Caco-2 (cell line): Measurements from ENCODE around the gene FREM3. TPM values are rescaled to one million over a fixed set of nuclear protein-coding genes. Genes with fewer than 3 reads are reported as not detected.
"Not testable (repeated sequence)": the region's sequence is repeated elsewhere in the genome, so short reads cannot be mapped to it uniquely, and the experiment has no call there.

Source experiments
- BruUV-seq: library from RNA; stranded (reverse); fragments of 400-500 nt; replicated peaks from 2 replicates; lab custom pipeline; 2021; lab: Mats Ljungman, UMichigan
- CTCF ChIA-PET: fragments of 300-600 bp; sonication (Branson Sonifier 250); formaldehyde crosslinking; loops from one replicate; lab custom pipeline; 2022; ENCODE audit warnings: antibody characterized with exemption; lab: Charles Lee
- POLR2A ChIA-PET: fragments of 300-600 bp; sonication (Branson Sonifier 250); formaldehyde crosslinking; loops from one replicate; lab custom pipeline; 2022; ENCODE audit warnings: antibody characterized with exemption; lab: Charles Lee
- DNase-seq, 2 experiments: peaks; one replicate each; pipeline versions ENCODE4 v3.0.0 to v3.0.0-alpha.2; 2020 to 2022
- H3K27me3 ChIP-seq: replicated peaks from 2 replicates; pipeline ENCODE4 v1.6.0; 2011; ENCODE audit warnings: low read length; ENCODE audit not compliant: control insufficient read depth, insufficient read depth
- H3K36me3 ChIP-seq: 2 replicates; pipeline ENCODE4 v1.5.1; 2011; ENCODE audit warnings: low read length; ENCODE audit not compliant: control insufficient read depth, insufficient read depth
- H3K4me1 ChIP-seq: fragments of 250-450 bp; sonication (Bioruptor Pico); 2 replicates; pipeline ENCODE4 v1.5.1; 2020; ENCODE audit warnings: mild to moderate bottlenecking
- H3K4me3 ChIP-seq: 2 replicates; pipeline ENCODE4 v1.5.1; 2011; ENCODE audit warnings: low read depth, mild to moderate bottlenecking, control low read depth, low read length
- H3K9me3 ChIP-seq: fragments of 250-450 bp; sonication (Bioruptor Pico); 2 replicates; pipeline ENCODE4 v1.5.1; 2020; ENCODE audit warnings: mild to moderate bottlenecking, moderate library complexity
- H3K27ac Mint-ChIP-seq: one replicate; pipeline ENCODE4 v1.8.0; 2022; ENCODE audit warnings: mixed read lengths; ENCODE audit not compliant: unreplicated experiment
- H3K27me3 Mint-ChIP-seq: one replicate; pipeline ENCODE4 v1.8.0; 2022; ENCODE audit warnings: mixed read lengths; ENCODE audit not compliant: insufficient read depth, unreplicated experiment
- H3K36me3 Mint-ChIP-seq: one replicate; pipeline ENCODE4 v1.8.0; 2022; ENCODE audit warnings: mild to moderate bottlenecking, mixed read lengths; ENCODE audit not compliant: insufficient read depth, unreplicated experiment
- H3K4me1 Mint-ChIP-seq: one replicate; pipeline ENCODE4 v1.8.0; 2022; ENCODE audit warnings: low read depth, mixed read lengths; ENCODE audit not compliant: unreplicated experiment
- H3K4me3 Mint-ChIP-seq: one replicate; pipeline ENCODE4 v1.8.0; 2022; ENCODE audit warnings: mild to moderate bottlenecking, moderate library complexity, mixed read lengths; ENCODE audit not compliant: unreplicated experiment
- H3K9me3 Mint-ChIP-seq: one replicate; pipeline ENCODE4 v1.8.0; 2022; ENCODE audit warnings: mixed read lengths; ENCODE audit not compliant: unreplicated experiment
- CTCF ChIP-seq, 2 experiments: fragments of 200-600 bp in 1 of 2; IDR thresholded peaks; 1 replicate in 1 of 2; 2 replicates in 1 of 2; pipeline versions ENCODE4 v1.5.1 to v1.8.0; 2011 to 2022; ENCODE audit warnings: antibody characterized with exemption in 1 of 2, control low read depth in 1 of 2, inconsistent platforms in 1 of 2, low read depth in 1 of 2, low read length in 1 of 2, mild to moderate bottlenecking in 1 of 2, moderate library complexity in 1 of 2; ENCODE audit not compliant: insufficient read depth in 1 of 2, severe bottlenecking in 1 of 2, unreplicated experiment in 1 of 2
- intact Hi-C: fragments of 100-400 bp; cut with micrococcal nuclease; formaldehyde crosslinking; loops from one replicate; pipeline ENCODE4 v1.10.0; 2022; ENCODE audit not compliant: unreplicated experiment
- total RNA-seq: library from RNA; stranded (reverse); gene quantifications from 2 replicates; pipeline ENCODE4 v1.2.3, GENCODE V29; 2022

Gene FREM3
- total RNA-seq, 1 experiment from 2014 or later, result not detected

GRCh38 chr4:143538979-143539669, 161.4 kb downstream of the FREM3 start:
- no peak for TF ChIP-seq CTCF (IDR thresholded peaks at IDR 0.05; ENCODE audit: insufficient read depth in 1 of 2, low read depth in 1 of 2, low read length in 1 of 2, severe bottlenecking in 1 of 2, unreplicated experiment in 1 of 2)
- Mint-ChIP-seq H3K4me1 (no peaks in the 10 kb centered on the region), H3K9me3 (no peaks in the 10 kb centered on the region), H3K36me3 (peaks cover 83% of the 10 kb centered on the region), H3K27ac (no peak overlapping the region), H3K4me3 (no peak overlapping the region), H3K27me3 (no peaks in the 10 kb centered on the region)
- Histone ChIP-seq H3K36me3 (no peaks in the 10 kb centered on the region), H3K27me3 (no peaks in the 10 kb centered on the region), H3K4me3 (no peak overlapping the region), H3K9me3 (peaks cover 4% of the 10 kb centered on the region; the same call in 1 of the 2 replicates), H3K4me1 (no peaks in the 10 kb centered on the region)
- intact Hi-C loops, result no loop called here
- DNase-seq, result no peak
- CTCF ChIA-PET, result no interaction called here
- BruUV-seq, result no TSS peak
- POLR2A ChIA-PET, result no interaction called here

GRCh38 chr4:143531788-143532491, 168.5 kb downstream of the FREM3 start:
- H3K9me3 Mint-ChIP-seq, result no peaks in the 10 kb centered on the region
- POLR2A ChIA-PET, result no interaction called here
- Histone ChIP-seq H3K27me3 (no peaks in the 10 kb centered on the region), H3K9me3 (no peaks in the 10 kb centered on the region), H3K4me3 (no peak overlapping the region), H3K4me1 (no peaks in the 10 kb centered on the region), H3K36me3 (no peaks in the 10 kb centered on the region)
- DNase-seq, result no peak
- intact Hi-C loops, result no loop called here
- no peak overlapping the region for H3K4me3 Mint-ChIP-seq
- H3K27ac Mint-ChIP-seq, result no peak overlapping the region
- no peaks in the 10 kb centered on the region for H3K27me3 Mint-ChIP-seq
- CTCF ChIA-PET, result no interaction called here
- H3K36me3 Mint-ChIP-seq, result peaks cover 74% of the 10 kb centered on the region
- no peaks in the 10 kb centered on the region for H3K4me1 Mint-ChIP-seq
- TF ChIP-seq CTCF (IDR thresholded peaks at IDR 0.05; ENCODE audit: insufficient read depth in 1 of 2, low read depth in 1 of 2, low read length in 1 of 2, severe bottlenecking in 1 of 2, unreplicated experiment in 1 of 2), result no peak
- BruUV-seq, result no TSS peak

GRCh38 chr4:143531380-143531779, 169.1 kb downstream of the FREM3 start:
- ChIA-PET POLR2A (no interaction called here), CTCF (interaction anchor here (0.6 kb wide), 1 partner anchor 27 kb away, joined by 4 read pairs; no protein-coding TSS in a partner anchor)
- no peaks in the 10 kb centered on the region for H3K27me3 Mint-ChIP-seq
- no peak overlapping the region for H3K27ac Mint-ChIP-seq
- Histone ChIP-seq H3K4me1 (no peaks in the 10 kb centered on the region), H3K27me3 (no peaks in the 10 kb centered on the region), H3K36me3 (no peaks in the 10 kb centered on the region), H3K9me3 (no peaks in the 10 kb centered on the region), H3K4me3 (no peak overlapping the region)
- H3K4me1 Mint-ChIP-seq, result no peaks in the 10 kb centered on the region
- TF ChIP-seq CTCF (IDR thresholded peaks at IDR 0.05; ENCODE audit: insufficient read depth in 1 of 2, low read depth in 1 of 2, low read length in 1 of 2, severe bottlenecking in 1 of 2, unreplicated experiment in 1 of 2), result peak in 1 of 2 experiments; percentile 40
- DNase-seq, result no peak
- BruUV-seq, result no TSS peak
- H3K9me3 Mint-ChIP-seq, result no peaks in the 10 kb centered on the region
- intact Hi-C loops, result no loop called here
- H3K36me3 Mint-ChIP-seq, result peaks cover 74% of the 10 kb centered on the region
- H3K4me3 Mint-ChIP-seq, result no peak overlapping the region

GRCh38 chr4:143528046-143528445, 172.4 kb downstream of the FREM3 start:
- BruUV-seq, H3K4me3 Mint-ChIP-seq, H3K4me1 Mint-ChIP-seq, POLR2A ChIA-PET, H3K36me3 ChIP-seq, H3K27me3 Mint-ChIP-seq, H3K4me3 ChIP-seq, intact Hi-C loops, H3K27me3 ChIP-seq, H3K27ac Mint-ChIP-seq, CTCF ChIA-PET, H3K4me1 ChIP-seq, H3K9me3 ChIP-seq, H3K9me3 Mint-ChIP-seq, DNase-seq: not testable (repeated sequence)
- H3K36me3 Mint-ChIP-seq, result peaks cover 78% of the 10 kb centered on the region
